Gastrocnemius medialis (tissue), 4 donors: ENCODE results near the gene PDE1C.

Experiments used
- POLR2A ChIP-seq, 2 donors: fragments of 450-650 bp; IDR thresholded peaks; one replicate each; pipeline ENCODE4 v1.6.1; 2017; ENCODE audit warnings: antibody characterized with exemption in 2 of 2, mild to moderate bottlenecking in 2 of 2, moderate library complexity in 2 of 2
- TF ChIP-seq, protein P1 (sequence below), 5 experiments: fragments of 450-650 bp in 3 of 5; fragments of 200-600 bp in 2 of 5; sonication (generic) in 2 of 5; IDR thresholded peaks in 4 of 5; conservative IDR thresholded peaks in 1 of 5; 1 replicate in 4 of 5; 2 replicates in 1 of 5; pipeline ENCODE4 v1.5.1; 2016 to 2019; ENCODE audit warnings: antibody characterized with exemption in 5 of 5, mild to moderate bottlenecking in 3 of 5, moderate library complexity in 3 of 5

DNA sequence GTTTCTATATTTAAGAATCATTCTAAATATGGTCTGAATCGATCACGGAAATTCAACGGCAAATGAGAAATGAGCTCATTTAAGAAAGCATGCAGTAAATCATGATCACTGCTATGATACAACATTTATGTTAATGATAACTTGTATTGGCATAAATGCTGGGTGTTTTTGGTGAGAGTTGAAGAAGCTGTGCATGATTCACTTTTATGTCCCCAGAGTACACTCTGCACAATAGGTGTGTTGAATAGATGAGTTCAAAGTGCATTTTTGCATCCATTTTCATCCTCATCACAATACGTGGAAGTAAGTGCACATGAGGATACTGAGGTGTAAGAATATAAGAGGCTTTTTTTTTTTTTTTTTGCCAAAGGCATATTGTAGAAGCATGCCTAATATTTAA is 213.9 kb downstream of the PDE1C start:
- TF ChIP-seq, protein P1, sequence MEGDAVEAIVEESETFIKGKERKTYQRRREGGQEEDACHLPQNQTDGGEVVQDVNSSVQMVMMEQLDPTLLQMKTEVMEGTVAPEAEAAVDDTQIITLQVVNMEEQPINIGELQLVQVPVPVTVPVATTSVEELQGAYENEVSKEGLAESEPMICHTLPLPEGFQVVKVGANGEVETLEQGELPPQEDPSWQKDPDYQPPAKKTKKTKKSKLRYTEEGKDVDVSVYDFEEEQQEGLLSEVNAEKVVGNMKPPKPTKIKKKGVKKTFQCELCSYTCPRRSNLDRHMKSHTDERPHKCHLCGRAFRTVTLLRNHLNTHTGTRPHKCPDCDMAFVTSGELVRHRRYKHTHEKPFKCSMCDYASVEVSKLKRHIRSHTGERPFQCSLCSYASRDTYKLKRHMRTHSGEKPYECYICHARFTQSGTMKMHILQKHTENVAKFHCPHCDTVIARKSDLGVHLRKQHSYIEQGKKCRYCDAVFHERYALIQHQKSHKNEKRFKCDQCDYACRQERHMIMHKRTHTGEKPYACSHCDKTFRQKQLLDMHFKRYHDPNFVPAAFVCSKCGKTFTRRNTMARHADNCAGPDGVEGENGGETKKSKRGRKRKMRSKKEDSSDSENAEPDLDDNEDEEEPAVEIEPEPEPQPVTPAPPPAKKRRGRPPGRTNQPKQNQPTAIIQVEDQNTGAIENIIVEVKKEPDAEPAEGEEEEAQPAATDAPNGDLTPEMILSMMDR (IDR thresholded peaks at IDR 0.05 in 4 of 5, conservative IDR thresholded peaks at IDR 0.05 in 1 of 5) = no peak
- TF ChIP-seq POLR2A (IDR thresholded peaks at IDR 0.05) = no peak
